GM18909 (cell line): Measurements from ENCODE around the gene WWC2.

ENCODE experiments used
- ATAC-seq: cut with Tn5 transposase; IDR thresholded peaks from one replicate; pipeline ENCODE4 v1.9.1; 2021; ENCODE audit warnings: mild to moderate bottlenecking; ENCODE audit not compliant: unreplicated experiment, poor library complexity

The WWC2 gene

DNA sequence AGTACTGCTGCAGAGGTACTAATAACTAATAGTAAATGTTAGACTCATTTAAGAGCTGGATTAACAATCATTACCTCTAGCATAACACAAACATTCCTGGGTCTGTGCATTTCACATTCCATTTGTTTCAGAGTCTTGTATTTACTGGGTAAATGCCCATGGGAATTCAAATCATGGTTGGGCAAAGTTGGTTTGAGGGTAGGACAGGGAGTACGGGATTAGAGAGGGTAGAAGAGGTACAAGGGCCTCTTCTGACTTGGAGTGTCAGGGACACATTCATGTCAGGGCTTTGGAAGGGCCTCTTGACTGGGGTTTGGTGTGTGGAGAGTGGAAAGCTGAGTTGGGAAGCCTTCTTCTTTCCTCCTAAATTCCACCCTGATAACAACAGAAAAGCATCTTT lies 65.9 kb downstream of the WWC2 start:
- ATAC-seq = no peak

DNA sequence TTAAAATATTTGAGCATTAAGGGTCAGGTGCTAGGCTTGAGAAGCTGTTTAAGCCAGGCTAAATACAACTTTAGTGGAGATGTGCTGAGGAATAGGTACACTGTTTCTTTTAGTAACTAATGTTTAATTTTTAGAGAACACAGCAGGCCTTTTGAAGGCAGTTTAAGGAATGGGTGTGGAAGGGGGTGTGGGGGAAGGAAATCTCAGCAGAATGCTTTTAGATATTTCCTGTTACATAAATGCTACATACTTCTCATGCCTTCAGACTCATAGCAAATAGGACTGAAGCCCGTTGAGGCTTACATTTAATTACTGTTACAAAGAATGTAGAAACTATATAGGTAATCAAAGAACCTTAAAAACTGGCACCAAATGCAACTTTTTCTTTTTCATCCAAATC lies 66.3 kb downstream of the WWC2 start:
- ATAC-seq = no peak

DNA sequence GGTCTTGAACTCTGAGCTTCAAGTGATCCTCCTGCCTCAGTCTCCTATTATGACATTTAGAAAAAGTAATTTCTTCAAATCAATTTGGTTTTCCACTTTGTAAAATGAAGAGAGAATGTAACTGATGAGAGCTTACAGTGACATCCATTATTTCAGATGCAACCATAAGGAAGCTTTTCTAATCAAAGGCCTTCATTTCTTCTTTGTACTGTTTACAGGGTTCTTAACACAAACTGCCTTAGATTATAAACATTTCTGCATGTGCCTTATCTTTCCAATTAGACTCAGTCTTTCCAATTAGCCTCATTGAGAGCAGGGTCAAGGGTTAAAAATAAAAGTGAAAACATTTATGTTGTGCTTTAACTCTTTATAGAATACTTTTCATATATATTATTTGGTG lies 71.8 kb downstream of the WWC2 start:
- ATAC-seq = no peak

DNA sequence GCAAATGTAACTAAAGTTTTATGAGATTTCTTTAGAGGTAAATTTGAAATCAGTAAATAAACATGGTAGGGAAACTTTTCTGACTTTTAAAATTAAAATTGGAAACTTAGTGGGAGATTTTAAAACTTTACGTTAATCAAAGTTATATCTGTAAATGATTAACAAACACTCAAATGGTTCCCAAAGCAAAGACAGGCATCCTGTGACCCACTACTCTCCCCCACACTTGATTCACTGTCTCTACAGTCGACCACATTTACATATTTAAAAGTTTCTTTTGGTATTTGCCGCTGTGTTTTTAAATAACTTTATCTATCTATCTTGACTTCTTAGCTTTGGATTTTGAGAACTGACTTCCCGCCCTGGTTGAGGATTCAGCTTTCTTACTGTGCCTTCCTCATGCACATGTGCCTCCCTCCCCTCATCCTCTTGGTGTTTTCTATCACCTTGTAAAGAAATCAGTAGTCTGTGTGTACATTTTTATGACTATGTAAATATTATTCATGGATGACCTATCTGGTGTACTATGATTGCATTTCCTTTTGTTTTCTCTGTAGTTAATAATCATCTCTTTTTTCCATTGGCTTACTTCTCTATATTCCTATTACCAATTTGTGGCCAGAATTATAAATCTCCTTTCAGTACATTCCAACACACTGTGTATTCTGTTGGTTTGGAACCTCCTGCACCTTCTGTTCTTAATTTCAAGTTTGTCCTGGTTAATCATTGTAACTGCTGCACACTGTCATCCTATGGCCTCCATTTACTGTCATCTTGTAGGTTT lies 72.6 kb downstream of the WWC2 start:
- no peak for ATAC-seq

DNA sequence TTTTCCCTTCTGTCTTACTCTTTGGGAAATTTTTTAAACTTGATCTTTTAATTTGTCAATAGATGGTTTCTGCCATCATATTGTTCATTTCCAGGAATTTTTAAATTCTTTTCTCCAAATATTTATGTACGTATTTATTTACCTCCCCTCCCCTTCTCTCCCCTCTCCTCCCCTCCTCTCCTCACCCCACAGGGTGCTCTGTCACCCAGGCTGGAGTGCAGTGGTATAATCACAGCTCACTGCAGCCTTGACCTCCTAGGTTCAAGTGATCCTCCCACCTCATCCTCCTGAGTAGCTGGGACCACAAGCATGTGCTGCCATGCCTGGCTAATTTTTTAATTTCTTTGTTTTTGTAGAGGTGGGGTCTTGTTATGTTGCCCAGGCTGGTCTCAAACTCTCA lies 73.8 kb downstream of the WWC2 start:
- no peak for ATAC-seq

DNA sequence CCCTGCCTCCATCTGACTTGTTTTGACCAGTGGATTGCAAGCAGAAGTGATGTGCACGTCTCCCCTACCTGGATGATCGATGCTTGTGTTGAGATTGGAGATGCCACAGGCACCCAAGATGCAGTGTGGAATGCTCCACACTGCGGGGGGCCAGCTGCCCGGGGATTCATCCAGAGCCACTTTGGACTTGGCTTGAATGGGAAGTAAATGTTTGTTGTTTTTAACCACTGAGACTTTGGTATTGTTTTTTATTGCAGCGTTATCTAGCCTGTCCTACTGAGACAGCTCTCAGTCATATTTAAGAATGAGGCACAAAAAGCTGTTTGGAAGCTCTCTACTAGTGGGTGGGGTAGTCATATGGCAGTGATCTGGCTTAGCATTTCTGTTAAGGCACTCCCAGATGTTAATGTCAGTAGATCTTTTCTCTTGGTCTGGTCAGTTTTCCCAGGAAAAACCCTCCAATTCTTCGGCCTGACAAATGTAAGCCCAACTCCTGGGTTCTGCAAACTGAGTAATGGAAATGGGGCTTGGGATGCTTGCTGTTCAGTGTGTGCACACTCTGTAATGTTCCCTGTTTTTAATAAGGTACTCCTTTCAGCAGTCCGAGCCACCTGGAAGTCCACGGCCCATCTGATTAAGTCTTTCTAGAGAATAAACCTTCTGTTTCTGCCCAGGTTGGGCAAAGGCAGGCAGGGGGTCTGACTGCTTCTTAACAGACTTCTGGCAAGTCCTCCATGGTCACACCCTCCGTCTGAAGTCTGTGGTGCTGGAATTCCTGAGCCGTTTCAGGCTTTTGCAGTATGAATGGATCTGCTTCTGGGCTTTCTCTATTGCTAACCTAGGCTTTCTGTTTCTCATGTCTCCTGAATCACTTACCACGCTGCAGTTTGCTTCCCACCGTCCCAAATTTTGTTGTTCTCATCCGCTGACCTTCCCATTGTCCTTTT lies 74.8 kb downstream of the WWC2 start:
- ATAC-seq = no peak

DNA sequence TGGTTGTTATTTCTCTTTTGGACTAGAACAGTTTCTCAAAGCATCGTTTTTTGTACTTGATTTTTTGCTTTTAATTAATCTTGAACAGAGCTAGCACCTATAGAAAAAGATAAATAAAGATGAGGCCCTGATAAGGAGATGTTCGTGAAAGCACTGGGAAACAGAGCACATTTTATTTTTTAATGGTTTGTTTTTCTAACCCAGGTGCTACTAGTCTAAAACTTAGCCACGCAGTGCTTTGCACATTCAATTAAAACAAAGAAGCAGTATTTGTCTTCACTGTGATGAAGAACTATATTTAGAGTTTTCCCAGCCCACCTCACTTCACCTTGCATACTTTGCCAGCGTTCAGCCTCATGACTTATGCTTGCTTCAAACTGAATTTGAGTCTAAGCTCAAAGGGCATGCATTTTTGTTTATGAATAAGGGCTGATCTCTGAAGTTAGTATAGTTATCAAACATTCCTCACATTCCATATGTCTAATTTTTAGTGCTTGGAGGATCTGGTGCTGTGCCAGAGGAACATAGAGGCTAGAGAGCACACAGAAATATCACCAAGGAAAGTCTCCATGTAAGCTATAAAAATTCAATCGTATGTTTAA lies 76.7 kb downstream of the WWC2 start:
- no peak for ATAC-seq

DNA sequence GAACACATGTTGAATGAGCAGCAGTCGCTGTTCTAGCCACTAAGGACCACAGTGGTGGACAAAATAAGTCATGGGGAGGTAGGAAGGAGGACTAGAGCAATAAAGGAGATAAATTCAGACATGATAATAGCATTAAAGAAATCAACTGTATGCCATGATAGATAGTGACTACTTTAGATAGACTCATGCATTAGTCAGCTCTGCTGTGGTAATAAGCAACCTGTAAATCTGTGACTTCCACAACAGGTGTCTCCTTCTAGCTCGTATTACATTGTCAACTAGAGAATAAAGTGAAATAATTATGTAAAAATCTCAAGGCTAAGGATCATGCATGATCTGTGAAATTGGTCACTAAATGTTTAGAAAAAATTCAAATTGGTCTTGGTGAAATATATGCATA lies 77.9 kb downstream of the WWC2 start:
- no peak for ATAC-seq

DNA sequence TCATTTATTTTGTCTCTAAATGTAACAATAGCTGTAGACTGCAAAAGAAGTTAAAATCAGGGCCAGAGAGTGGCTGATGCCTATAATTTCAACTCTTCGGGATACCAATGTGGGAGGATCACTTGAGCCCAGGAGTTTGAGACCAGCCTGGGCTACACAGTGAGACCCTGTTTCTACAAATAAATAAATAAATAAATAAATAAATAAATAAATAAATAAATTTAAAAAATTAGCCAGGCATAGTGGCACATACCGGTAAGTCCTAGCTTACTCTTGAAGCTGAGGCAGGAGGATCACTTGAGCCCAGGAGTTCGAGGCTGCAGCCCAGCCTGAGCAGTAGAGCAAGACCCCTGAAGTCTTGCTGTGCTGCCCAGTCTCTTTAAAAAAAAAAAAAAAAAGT lies 79.1 kb downstream of the WWC2 start:
- ATAC-seq = no peak

DNA sequence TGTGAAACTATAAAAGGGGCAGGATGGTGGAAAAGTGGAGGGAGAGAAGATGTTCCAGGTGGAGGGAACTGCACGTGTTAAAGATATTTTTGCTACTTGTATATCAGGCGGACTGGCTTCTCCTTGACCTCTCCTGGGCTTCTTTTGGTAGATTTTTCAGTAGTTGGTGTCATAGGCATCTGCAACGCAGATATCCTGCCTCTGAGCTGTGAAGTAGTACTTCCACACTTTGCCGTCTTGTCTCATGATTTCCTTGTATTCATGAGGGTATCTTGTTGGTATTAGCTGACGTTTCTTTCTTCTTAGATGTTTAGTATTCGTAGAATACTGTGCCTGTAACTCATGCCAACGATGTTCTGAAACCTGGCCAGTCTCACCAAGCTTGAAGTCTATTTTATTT lies 81.0 kb downstream of the WWC2 start:
- ATAC-seq = no peak

DNA sequence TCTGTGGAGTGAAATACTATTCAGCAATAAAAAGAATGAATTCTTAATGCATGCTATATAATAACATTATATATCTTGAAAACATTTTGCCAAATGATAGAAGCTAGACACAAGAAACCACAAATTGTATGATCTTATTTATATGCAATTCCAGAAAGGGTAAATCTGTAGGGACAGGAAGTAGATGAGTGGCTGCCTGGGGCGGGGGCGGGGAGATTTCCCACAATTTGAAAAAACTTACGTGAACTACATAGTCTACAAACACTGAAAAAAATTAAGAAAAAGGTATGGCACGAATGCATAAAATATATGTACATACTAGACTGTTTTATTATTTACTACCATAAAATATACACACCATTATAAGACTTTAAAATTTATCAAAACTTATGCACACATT lies 81.6 kb downstream of the WWC2 start:
- ATAC-seq = no peak

DNA sequence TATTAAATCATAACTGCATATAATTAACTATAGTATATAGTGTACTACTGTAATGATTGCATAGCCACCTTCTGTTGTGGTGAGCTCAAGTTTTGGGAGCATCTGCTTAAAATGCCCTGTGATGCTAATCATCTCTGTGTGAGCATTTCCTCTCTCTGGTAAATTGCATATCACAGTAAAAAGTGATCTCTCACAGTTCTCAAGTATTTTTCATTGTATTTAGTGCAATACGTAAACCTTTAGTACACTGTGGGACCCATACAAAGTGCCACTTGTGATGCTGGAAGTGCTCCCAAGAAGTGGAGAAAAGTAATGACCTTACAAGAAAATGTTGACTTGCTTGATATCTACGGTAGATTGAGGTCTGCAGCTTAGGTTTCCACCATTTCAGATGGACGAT lies 82.0 kb downstream of the WWC2 start:
- ATAC-seq = no peak

DNA sequence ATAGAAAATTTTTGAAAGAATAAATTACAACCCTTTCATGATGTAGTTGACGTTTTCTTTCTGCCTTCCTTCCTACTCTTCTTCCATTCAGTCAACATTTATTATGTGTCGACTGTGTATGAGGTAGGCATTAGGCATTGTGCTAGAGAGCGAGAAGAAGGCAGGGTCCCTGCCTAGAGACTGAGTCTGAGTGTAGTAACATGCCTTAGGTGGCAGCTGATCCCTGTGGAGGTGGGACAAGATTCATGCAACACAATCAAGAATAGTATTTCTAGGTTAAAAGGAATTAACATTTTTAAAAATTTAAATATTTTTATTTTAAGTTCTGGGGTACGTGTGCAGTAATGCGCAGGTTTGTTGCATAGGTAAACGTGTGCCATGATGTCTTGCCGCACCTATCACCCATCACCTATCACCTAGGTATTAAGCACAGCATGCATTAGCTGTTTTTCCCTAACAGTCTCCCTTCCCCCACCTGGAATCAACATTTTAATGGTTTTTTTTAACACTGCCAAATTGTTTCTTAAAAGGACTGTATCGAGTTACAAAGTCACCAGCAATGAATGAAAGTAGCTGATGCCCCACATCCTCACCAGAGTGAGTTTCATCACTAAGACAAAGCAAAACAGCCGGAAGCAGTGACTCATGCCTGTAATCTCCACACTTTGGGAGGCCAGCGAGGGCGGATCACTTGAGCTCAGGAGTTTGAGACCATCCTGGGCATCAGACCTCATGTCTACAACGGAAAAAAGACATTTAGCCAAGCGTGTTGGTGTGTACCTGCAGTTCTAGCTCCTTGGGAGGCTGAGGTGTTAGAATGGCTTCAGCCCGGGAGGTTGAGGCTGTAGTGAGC lies 84.0 kb downstream of the WWC2 start:
- ATAC-seq = no peak

DNA sequence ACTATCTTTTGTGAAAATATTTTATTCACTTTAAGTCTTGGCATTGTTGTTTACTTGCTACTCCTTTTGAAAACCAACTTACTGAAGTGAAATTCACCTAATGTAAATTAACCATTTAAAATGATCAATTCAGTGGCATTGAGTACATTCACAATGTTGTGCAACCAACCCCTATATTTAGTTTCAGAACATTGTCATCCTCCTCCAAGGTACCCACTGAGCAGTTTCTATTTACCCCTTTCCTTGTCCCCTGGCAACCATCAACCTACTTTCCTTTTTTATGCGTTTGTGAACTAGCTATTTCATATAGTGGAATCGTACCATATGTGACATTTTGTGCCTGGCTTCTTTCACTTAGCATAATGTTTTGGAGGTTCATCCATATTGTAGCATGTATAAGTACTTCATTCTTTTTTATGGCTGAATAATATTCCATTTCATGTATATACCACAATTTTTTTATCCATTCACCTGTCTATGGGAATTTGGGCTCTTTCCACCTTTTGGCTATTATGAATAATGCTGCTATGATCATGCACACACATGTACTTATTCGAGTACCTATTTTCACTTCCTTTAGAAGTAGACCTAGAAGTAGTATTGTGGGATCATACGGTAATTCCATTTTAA lies 85.0 kb downstream of the WWC2 start:
- no peak for ATAC-seq

DNA sequence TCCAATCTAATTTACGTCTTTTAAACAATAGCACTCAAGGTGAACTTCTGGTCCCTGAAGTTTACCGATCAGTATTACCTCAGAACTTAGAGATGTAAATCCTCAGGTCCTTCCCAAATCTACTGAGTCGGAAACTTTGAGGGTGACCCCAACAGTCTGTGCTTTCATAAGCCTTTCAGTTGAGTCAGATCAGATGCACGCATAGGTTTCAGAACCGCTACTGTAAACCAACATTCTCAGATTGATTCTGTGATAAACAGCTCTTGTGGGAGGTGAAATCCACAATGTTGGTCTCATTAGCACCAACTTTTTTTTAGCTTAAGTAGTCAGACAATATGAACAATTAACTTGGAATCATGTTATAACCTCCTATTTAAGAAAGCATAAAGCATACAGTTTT lies 86.0 kb downstream of the WWC2 start:
- no peak for ATAC-seq

DNA sequence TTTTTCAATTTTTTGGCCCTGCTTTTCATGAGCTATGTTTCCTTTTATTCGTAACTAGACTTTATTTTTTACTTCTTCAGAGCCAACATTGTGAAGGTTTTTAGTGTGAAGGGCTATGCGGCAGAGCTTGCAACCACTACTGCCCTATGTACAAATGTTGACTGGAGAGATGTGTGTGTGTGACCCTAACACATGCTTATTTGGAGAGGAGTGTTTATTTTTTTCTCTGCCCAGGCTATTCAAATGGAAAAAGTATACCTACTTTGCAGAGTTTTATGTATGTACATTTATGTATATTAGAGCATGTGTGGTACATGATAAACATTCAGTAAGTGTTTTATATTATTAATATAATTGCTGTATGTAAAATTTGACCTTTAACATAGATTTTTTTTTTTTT lies 86.5 kb downstream of the WWC2 start:
- no peak for ATAC-seq

DNA sequence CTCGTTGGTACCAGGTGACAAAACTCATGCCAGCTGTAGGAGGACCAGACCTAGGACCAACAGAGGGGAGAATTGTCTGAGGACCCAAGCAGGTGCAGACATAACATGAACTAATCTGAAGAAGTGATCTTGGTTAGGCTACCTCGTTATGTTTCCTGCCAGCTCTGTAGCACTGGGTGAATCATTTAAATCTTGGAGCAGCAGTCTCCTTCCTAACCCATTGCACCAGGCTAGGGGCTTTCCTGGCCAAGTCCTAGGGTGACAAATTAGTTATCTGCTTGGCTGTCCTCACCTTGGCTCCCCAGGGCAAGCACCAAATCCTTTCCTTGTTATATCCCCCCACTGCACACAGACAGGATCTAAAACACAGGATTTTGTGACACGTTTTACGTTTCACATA lies 87.8 kb downstream of the WWC2 start:
- no peak for ATAC-seq

DNA sequence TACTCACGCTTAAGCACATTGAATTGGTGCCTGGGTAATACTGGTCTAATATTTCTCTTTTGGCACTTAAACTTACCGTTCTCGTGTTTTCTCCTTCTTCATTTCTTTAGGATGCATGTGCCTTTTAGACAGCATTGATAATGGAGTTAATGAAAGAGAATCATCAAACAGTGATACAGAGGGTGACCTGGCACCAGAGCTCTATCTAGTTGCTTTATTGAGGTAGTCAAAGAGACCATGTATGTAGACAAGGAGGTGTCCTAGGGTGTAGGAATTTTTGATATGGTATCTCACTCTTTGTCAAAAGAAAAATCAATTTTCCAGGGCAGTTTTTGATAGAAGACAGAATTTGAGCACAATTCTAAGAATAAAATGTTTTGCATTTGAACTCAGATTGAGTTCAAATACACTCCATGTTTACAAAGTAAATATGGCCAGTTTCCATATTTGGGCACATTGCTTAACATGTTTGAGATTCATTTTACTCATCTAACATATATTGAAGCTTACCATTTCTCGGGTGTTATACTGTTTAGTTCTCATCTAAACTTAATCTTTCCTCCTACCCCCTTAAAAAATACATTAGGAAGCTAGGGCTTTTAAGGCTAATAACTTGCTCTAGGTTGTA lies 92.0 kb downstream of the WWC2 start:
- no peak for ATAC-seq

DNA sequence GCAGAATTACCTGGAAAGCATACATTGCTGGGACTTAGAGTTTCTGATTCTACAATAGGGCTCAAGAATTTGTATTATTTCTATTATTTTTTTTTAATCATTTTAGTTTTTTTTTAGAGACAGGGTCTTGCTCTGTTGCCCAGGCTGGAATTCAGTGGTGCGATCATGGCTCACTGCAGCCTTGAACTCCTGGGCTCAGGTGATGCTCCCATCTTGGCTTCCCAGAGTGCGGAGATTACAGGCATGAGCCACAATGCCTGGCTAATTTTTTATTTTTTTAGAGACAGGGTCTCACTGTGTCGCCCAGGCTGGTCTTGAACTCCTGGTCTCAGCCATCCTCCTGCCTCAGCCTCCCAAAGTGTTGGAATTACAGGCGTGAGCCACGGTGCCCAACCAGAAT lies 92.6 kb downstream of the WWC2 start:
- no peak for ATAC-seq
